Measurements from ENCODE around the gene KIAA0513. TPM values are rescaled to one million over a fixed set of nuclear protein-coding genes. Genes with fewer than 3 reads are reported as not detected.

The KIAA0513 gene
- total RNA-seq, 1 donor from 2014 or later = 0.62 TPM

DNA sequence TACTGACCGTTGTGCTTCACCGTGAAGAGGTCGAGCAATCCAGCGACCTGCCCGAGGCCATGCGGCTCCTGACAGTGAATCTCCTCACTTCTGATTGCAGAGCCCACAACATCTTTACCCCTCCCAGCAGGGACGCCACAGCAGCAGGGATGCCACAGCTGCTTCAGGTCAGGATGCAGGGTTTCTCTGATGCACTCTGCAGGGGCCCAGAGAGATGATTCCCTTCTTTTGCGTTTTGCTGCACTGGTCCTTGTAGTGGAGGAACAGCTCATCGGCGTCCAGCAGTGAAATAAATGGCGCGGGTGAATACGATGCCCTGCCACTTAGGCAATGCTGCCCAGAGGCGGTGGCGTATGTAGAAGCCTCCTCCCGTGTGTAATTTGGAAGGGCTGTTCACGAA is 5.6 kb downstream of the KIAA0513 start:
- POLR2A ChIA-PET = no interaction called here
- TF ChIP-seq CTCF (IDR thresholded peaks at IDR 0.05) = no peak
- no peak for ATAC-seq (ENCODE audit: low read depth)
- Mint-ChIP-seq H3K4me3 (no peak overlapping the region), H3K36me3 (ENCODE audit: low read depth) (no peaks in the 10 kb centered on the region), H3K27me3 (peaks cover 11% of the 10 kb centered on the region), H3K9me3 (no peaks in the 10 kb centered on the region), H3K4me1 (peaks cover 17% of the 10 kb centered on the region), H3K27ac (no peak overlapping the region)
- intact Hi-C loops (cut with micrococcal nuclease) = no loop called here
- CTCF ChIA-PET = no interaction called here
- no peak for DNase-seq

- CTCF ChIA-PET = no interaction called here
- Mint-ChIP-seq H3K27me3 (peaks cover 4% of the 10 kb centered on the region), H3K4me3 (no peak overlapping the region), H3K27ac (no peak overlapping the region), H3K36me3 (ENCODE audit: low read depth) (no peaks in the 10 kb centered on the region), H3K4me1 (peaks cover 1% of the 10 kb centered on the region), H3K9me3 (no peaks in the 10 kb centered on the region)
- intact Hi-C loops (cut with micrococcal nuclease) = no loop called here
- ATAC-seq (ENCODE audit: low read depth) = no peak
- POLR2A ChIA-PET = no interaction called here
- no peak for TF ChIP-seq CTCF (IDR thresholded peaks at IDR 0.05)
- DNase-seq = no peak
Measured at GRCh38 chr16:85034591-85035433, 7.2 kb downstream of the KIAA0513 start.

DNA sequence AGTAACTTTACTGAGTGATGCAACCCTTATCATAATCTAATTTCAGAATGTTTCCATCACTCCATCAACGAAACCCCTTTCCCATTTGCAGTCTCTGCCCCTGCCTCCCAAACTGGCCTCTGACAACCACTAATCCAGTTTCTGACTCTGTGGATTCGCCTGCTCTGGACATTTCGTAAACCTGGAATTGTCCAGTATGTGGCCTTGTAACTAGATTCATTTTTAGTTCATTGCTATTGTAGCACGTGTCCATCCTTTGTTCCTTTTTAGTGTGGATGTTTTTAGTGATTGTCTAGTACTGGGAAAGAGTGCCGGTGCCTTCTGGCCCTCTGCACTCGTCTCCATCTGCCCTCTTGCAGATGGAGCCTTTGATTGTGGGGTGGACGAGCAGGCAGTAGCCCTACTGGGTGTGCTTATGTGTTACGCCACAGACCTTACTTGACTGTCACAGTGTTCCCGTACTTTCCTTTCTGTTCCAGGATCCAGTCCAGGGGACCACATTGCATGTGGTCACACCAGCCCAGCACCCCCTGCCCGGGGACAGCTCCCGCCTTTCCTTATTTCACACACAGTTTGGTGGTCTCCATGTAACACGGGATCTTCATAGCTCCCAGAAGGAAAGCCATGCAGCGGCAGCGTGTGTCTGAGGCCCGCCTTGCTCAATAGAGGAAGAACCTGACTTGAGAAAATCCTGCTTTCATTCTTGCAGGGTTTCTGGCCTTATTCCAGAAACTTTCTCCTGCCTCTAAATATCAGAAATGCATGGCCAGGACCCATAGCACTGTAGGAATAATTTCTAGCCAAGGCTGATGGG is 8.8 kb downstream of the KIAA0513 start:
- no peak overlapping the region for H3K27ac Mint-ChIP-seq
- CTCF ChIA-PET = interaction anchor here (0.6 kb wide), 1 partner anchor 369 kb away, joined by 3 read pairs; no protein-coding TSS in a partner anchor
- intact Hi-C loops (cut with micrococcal nuclease) = no loop called here

GRCh38 chr16:85037050-85037410 is 9.4 kb downstream of the KIAA0513 start:
- H3K36me3 Mint-ChIP-seq (ENCODE audit: low read depth) = no peaks in the 10 kb centered on the region
- DNase-seq (no peak), ATAC-seq (ENCODE audit: low read depth) (no peak)
- H3K9me3 Mint-ChIP-seq = no peaks in the 10 kb centered on the region
- TF ChIP-seq CTCF (IDR thresholded peaks at IDR 0.05) = no peak
- ChIA-PET CTCF (no interaction called here), POLR2A (no interaction called here)
- H3K27me3 Mint-ChIP-seq = no peaks in the 10 kb centered on the region
- intact Hi-C loops (cut with micrococcal nuclease) = no loop called here
- no peak overlapping the region for H3K4me3 Mint-ChIP-seq
- H3K27ac Mint-ChIP-seq = no peak overlapping the region
- no peaks in the 10 kb centered on the region for H3K4me1 Mint-ChIP-seq

More for the DNA sequence above, 8.8 kb downstream of the KIAA0513 start:
- H3K36me3 Mint-ChIP-seq (ENCODE audit: low read depth) = no peaks in the 10 kb centered on the region
- POLR2A ChIA-PET = interaction anchor here (1.3 kb wide), 1 partner anchor 9 kb away, joined by 3 read pairs; the partner anchor contains the start of gene KIAA0513
- no peaks in the 10 kb centered on the region for H3K4me1 Mint-ChIP-seq
- H3K4me3 Mint-ChIP-seq = no peak overlapping the region
- ATAC-seq (ENCODE audit: low read depth) (no peak), DNase-seq (no peak)
- TF ChIP-seq CTCF (IDR thresholded peaks at IDR 0.05) = no peak
- H3K9me3 Mint-ChIP-seq = no peaks in the 10 kb centered on the region
- no peaks in the 10 kb centered on the region for H3K27me3 Mint-ChIP-seq

GRCh38 chr16:85037721-85038120 is 10.1 kb downstream of the KIAA0513 start:
- no peaks in the 10 kb centered on the region for H3K36me3 Mint-ChIP-seq (ENCODE audit: low read depth)
- intact Hi-C loops (cut with micrococcal nuclease) = no loop called here
- H3K27ac Mint-ChIP-seq = no peak overlapping the region
- ChIA-PET CTCF (no interaction called here), POLR2A (no interaction called here)
- H3K27me3 Mint-ChIP-seq = no peaks in the 10 kb centered on the region
- DNase-seq = no peak
- no peak overlapping the region for H3K4me3 Mint-ChIP-seq
- no peak for ATAC-seq (ENCODE audit: low read depth)
- H3K4me1 Mint-ChIP-seq = no peaks in the 10 kb centered on the region
- no peak for TF ChIP-seq CTCF (IDR thresholded peaks at IDR 0.05)
- no peaks in the 10 kb centered on the region for H3K9me3 Mint-ChIP-seq
